Amniotic epithelial cell (primary cell): ENCODE measurements around the gene MMP19.
"Not testable (repeated sequence)": the region's sequence is repeated elsewhere in the genome, so short reads cannot be mapped to it uniquely, and the experiment has no call there.

Experiments
- DNase-seq: peaks from one replicate; pipeline ENCODE4 v3.0.0-alpha.2; 2010; ENCODE audit warnings: low read depth

MMP19 gene

GRCh38 chr12:55844961-55845360 lies 2.2 kb upstream of the MMP19 start:
- DNase-seq: no peak

GRCh38 chr12:55843431-55843830 lies 695 bp upstream of the MMP19 start:
- DNase-seq: no peak

- DNase-seq: no peak
These were observed 2.0 kb downstream of the MMP19 start for GRCh38 chr12:55840581-55841351.

- DNase-seq: no peak
These were observed 3.2 kb downstream of the MMP19 start for GRCh38 chr12:55839345-55840140.

GRCh38 chr12:55838361-55838760 lies 4.4 kb downstream of the MMP19 start:
- no peak for DNase-seq

- DNase-seq: not testable (repeated sequence)
These were observed 8.3 kb downstream of the MMP19 start for GRCh38 chr12:55834400-55834799.

GRCh38 chr12:55833056-55833455 lies 9.7 kb downstream of the MMP19 start:
- DNase-seq: no peak

GRCh38 chr12:55831447-55831815 lies 11.3 kb downstream of the MMP19 start:
- no peak for DNase-seq

- peak; percentile 52 for DNase-seq
These were observed 11.9 kb downstream of the MMP19 start for GRCh38 chr12:55830601-55831446.

GRCh38 chr12:55829967-55830600 lies 12.7 kb downstream of the MMP19 start:
- DNase-seq: no peak

- DNase-seq: no peak
These were observed 14.4 kb downstream of the MMP19 start for GRCh38 chr12:55828357-55828756.

- DNase-seq: no peak
These were observed 14.9 kb downstream of the MMP19 start for GRCh38 chr12:55827806-55828205.

GRCh38 chr12:55824726-55825125 lies 18.0 kb downstream of the MMP19 start:
- no peak for DNase-seq

GRCh38 chr12:55823419-55823818 lies 19.3 kb downstream of the MMP19 start:
- no peak for DNase-seq

GRCh38 chr12:55822228-55822627 lies 20.5 kb downstream of the MMP19 start:
- no peak for DNase-seq

- peak; percentile 21 for DNase-seq
These were observed 22.1 kb downstream of the MMP19 start for GRCh38 chr12:55820679-55821078.

GRCh38 chr12:55818886-55819285 lies 23.9 kb downstream of the MMP19 start:
- DNase-seq: peak; percentile 48

GRCh38 chr12:55818140-55818728 lies 24.5 kb downstream of the MMP19 start:
- DNase-seq: peak; percentile 13

GRCh38 chr12:55817345-55818139 lies 25.2 kb downstream of the MMP19 start, which contains the start of the genes ORMDL2 and SARNP:
Gene ORMDL2, plus strand, starts transcription at chr12:55818041. Its CDS starts 959 bp downstream, at chr12:55819000.
Gene SARNP, minus strand, starts transcription at chr12:55817724. Its CDS starts 23 bp downstream, at chr12:55817701.
- DNase-seq: peak; percentile 100

- DNase-seq: peak; percentile 39
These were observed 25.8 kb downstream of the MMP19 start for GRCh38 chr12:55816881-55817344.
